NCI-H2196 (cell line): Measurements from ENCODE around the gene CAPN1.

Experiments used
- DNase-seq: peaks from one replicate; lab custom pipeline; 2025; ENCODE audit not compliant: unreplicated experiment; lab: John Stamatoyannopoulos, UW

Gene CAPN1

GRCh38 chr11:65258988-65259387 lies 77.3 kb downstream of the CAPN1 start:
- DNase-seq: no peak

DNA sequence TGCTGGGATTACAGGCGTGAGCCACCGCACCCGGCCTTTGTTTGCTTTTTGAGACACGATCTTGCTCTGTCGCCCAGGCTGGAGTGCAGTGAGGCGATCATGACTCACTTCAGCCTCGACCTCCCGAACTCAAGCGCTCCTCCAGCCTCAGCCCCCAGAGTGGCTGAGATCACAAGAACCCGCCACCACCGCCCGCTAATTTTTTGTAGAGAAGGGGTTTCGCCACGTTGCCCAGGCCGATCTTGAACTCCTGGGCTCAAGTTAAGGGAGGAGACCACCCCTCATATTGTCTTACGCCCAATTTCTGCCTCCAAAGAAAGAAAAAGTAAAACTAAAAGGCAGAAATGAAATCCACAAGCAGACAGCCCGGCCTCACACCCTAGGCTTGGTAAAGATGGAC lies 78.6 kb downstream of the CAPN1 start:
- DNase-seq: no peak

DNA sequence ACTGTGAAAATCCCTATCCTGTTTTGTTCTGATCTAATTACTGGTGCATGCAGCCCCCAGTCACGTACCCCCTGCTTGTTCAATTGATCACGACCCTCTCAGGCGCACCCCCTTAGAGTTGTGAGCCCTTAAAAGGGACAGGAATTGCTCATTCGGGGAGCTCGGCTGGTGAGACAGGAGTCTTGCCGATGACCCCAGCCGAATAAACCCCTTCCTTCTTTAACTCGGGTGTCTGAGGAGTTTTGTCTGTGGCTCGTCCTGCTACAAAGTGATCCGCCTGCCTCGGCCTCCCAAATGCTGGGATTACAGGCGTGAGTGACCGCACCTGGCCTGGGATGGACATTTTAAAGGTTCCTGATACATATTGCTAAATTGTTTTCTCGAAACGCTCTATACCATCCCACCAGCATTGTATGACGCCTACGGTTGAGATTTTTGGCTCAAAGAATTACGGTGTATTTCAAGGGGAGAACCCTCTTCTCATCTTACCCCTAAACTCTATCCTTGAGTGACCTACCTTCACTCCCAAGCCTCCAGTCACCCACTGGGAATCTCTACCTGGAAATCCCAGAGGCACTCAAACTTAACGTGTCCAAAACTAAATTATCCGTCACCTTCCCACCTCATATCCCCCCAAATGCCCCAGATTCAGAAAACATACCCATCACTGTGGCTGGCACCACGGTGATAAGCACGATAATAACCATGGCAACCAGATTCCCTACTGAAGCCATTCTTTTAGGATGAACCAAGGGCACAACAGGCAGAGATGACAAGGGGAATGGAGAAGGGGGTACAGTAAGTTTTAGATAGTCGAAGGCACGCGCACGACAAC lies 79.2 kb downstream of the CAPN1 start:
- DNase-seq: no peak
